Suppressor macrophage treated with lipopolysaccharide for 1 hour (primary cell): ENCODE results near the gene TCF20.

ENCODE experiments used
- DNase-seq, 3 donors: peaks; one replicate each; pipeline ENCODE4 v3.0.0-alpha.2; 2020 to 2022

TCF20 gene

DNA sequence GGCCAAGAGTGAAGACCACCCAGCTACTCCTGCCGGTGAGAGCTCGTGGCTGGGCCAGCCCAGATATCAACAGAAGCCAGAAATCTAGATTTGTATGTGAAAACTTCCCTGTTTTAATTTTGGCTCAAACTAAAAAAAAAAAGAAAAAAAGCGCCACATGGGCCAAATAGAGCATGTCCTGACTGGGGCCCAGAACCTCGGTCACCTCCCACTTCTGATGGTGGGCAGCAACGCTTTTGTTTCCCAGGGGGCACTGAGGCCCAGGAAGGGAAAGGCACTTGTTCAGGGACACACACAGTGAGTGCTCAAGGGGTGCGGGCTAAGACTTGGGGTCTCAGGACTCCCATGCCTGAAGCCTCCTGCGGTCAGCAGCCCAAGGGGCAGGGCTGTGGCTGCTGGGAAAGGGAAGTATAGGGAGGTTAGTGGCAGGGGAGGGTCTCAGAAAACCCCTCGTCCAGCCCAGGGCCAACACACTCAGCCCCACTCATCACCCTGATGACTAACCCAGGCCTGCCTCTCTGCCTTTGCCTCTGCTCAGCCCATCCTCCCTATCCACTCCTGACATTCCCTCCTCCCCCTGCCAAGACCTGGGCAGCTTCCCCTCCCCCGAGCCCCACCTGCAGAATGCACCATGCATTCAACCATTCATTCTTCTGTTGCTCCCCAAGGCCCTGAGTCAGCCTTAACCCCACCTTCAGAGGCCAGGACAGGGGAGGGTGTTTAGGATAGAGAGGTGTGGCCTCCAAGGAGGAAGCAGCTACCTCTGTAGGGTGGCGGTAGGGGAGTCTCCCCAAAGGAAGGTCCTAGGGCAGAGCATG is 30.0 kb upstream of the TCF20 start:
- DNase-seq: peak; percentile 70 to 78 (median 76)

GRCh38 chr22:42299586-42300258 is 29.3 kb upstream of the TCF20 start:
- peak in 2 of 3 donors; percentile 22 to 45 for DNase-seq

DNA sequence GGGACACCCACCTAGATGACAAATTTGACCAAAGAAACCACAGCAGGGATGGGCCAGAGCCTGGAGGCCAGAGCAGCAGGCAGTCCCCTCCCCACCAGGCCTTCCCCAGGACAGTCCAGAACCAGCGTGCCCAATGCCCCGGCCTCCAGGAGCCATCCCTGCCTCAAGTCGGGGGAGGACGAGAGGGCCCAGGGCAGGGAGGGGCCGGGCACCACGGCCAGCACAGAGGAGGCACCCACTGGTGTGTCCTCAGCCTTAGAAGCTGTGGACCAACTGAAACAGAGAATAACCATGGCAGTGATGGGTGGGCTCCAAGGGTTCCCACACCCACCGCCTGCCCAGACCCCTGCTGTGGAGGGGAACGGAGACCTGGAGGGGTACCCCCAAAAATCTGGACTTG is 28.3 kb upstream of the TCF20 start:
- peak in 1 of 3 donors; percentile 22 for DNase-seq

- no peak for DNase-seq
Measured at GRCh38 chr22:42297778-42298177, 27.3 kb upstream of the TCF20 start.

DNA sequence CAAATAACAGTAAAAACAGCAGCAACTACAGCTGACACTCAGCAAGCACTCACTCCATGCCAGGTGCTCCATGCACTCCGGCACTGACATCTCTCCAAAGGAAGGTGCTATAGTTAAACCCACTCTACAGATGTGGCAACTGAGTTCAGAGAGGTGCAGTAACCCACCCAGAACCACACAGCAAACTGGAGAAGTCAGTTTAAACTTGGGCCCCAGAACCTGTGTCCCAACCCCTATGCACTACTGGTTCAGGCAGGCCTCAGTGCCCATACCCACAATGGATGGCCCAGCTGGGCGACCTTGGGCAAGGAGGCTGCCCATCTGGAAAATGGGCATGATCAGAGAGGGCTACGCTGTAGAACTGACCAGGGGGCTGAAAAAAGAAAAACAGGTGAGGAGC is 26.4 kb upstream of the TCF20 start:
- no peak for DNase-seq

DNA sequence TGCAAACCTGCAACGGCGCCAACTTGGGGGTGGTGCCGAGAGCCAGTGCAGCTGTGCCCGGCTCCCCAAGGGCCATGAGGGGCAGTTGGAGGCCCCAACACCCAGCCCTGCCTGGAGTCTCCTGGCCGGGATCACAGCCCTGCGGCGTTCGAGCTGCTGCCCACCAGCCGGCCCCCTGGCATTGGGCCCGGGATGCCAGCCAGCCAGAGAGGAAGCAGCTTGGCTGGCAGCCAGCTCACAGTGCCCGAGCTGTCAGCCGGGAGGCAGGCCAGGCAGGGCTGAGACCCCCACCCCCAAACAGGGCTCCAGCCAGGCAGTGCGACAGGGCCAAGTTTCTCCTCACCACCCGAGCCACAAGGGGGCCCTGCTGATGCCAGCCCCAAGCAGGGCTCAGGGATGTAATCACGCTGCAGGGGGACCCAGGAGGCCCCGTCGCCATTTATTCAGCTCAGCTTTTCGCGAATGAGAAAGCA is 26.0 kb upstream of the TCF20 start:
- DNase-seq: peak in 1 of 3 donors; percentile 36

DNA sequence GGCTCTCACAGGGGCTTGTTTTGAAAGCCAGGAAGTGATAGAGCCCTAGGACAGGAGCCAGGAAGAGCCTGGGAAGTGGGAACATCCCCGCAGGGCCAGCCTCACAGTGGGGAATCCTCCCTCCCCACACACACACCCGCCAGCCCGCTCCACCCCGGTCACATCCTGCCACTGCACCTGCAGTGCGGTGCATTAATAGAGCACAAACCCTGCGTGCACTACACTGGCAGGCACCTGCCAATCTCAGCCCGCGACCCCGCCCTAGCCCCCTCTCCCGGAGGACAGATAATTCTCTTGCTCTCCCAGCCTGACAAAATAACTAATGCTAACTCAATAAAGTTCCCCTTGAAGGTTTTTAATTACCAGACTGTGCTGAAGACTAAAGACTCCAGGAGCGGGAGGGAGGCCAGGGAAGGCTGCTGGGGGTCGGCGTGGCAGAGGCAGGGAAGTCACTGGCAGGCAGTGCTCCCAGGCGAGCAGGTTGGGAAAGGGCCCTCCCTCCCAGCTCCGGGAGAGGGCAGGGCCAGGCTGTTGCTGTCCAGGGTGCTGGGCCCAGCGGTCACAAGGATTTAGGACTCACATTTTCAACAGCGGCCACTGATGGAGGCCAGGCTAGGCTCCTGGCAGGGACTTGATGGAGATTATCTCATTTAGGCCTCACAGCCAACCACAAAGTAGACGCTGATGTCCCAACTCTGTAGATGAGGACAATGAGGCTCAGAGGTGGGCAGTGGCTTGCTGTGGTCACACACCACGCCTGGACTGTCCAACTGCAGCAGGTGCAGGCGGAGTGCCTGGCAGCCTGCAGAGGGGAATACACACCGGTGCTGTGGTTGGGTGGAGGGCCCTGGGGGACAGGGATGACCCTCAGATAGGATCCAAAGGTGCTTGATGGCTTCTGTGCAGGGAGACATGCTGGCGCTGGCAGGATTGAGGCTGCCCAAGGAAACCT is 23.9 kb upstream of the TCF20 start:
- peak; percentile 32 to 76 (median 58) for DNase-seq

GRCh38 chr22:42292732-42293520 is 22.5 kb upstream of the TCF20 start:
- DNase-seq: no peak

GRCh38 chr22:42291287-42291686 is 20.8 kb upstream of the TCF20 start:
- no peak for DNase-seq

- no peak for DNase-seq
Measured at GRCh38 chr22:42289671-42290541, 19.5 kb upstream of the TCF20 start.

- DNase-seq: no peak
Measured at GRCh38 chr22:42288791-42289190, 18.3 kb upstream of the TCF20 start.

- no peak for DNase-seq
Measured at GRCh38 chr22:42287174-42287890, 16.9 kb upstream of the TCF20 start.

DNA sequence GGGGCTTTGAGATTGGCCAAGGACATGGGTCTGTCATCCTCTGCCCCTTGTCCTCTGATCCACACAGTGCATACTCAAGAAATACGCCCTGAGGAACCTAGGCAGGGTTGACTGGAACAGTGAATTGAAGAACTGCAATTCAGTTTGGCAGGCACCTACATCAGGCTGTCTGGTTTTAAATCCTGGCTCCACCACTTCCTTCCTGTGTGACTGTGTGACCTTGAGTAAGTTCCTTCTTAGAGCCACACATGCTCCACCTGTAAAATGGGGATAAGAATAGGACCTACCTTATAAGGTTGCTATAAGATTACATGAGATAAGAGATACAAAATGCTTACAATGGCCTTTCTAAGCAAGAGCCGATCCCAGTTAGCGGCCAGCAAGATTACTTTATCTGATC is 15.8 kb upstream of the TCF20 start:
- DNase-seq: no peak

DNA sequence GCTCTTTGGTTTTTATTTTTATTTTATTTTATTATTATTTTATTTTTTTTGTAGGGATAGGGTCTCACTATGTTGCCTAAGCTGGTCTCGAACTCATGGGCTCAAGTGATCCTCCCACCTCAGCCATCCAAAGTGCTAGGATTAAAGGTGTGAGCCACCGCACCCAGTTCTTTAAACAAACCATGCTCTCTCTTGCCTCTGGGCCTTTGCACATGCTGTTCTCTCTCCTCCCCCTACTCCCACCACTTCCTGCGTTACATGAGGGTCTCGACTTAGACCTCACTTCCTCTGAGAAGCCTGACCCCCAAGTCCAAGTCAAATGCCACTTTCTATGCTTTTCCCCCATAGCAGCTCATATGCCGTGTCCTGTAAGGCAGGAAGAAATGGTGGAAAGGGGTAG is 15.2 kb upstream of the TCF20 start:
- no peak for DNase-seq

DNA sequence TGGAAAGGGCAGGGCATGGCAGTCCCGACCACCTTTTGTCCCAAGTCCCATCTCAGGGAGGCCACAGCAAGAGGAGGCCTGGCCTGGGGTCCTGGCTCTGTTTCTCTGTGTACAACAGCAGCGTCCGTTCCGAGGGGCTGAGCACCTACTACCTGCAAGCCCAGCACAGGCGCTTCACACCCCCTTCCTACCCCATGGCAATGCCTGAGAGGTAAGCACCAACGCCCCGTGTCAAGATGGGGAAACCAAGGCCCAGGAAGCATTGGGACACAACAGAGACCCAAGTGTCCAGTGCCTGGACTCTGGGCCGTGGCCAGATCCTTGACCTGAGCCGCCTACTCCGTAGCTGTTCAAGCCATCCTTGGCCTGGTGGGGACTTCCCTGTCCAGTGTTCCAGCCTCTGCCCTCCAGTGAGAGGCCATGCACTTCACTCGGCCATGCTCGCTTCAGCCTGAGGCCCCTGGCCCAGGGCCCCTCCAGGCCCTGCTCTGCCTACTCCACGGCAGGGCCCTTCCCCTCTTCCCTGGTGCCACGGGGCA is 14.3 kb upstream of the TCF20 start:
- DNase-seq: no peak

DNA sequence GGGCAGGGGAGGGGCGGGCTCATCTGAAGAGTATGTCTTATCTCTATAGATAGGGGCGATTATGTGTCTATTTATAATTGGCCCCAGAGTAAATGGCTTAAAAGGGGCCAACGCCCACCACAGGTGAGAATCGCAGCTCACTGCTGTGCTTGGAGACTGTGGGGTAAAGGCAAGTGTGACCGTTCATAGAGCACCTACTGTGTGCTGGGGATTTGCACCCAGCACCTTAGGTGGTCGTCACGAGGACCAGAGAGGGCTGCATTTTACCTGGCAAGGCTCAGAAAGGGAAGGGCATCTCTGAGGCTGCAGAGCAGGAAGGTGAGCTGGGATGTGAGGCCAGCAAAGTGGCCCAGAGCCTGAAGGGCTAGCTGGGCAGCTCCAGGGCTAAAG is 13.7 kb upstream of the TCF20 start:
- DNase-seq: no peak

DNA sequence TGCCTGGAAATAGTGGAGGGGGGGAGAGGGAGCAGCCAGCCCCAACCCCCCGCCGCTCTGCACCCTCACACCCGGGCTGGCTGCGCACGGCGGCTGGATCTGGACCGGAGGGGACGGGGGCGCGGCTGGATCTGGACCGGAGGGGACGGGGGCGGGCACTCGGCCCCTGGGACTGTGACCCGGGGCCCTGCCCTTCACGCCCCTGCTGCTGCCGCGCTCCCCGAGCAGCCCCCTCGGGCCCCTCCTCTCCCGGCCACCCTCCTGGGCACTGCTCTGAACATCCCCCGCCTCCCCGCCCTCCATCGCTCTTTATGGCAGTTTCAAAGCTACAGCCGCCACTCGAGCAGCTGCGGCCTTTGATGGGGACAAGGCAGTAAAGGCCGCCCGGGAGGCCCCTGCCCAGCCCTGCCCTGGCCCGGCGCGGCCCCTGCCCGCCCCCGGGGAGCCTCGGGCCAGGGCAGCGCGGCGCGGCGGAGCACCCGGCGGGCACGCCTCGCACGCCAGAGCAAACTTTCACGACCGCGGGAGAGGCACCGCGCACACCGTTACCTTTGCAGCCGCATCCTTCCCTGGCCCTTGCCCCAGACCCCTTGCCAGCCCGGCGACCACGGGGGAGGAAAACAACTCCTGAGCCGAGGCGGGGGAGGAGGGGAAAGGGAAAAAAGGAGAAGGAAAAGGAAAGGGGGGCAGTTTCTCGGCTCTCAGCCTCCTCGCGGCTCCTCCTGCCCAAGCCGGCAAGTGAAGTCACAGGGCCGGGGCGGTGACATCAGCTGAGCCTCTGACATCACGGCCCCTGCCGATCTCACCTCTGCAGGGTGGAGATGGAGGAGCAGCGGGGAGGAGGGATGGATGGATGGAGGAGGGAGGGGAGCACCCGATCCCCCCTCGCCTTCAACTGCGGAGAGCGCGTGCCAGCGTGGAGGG is 13.1 kb upstream of the TCF20 start:
- DNase-seq: peak; percentile 47 to 70 (median 62)

DNA sequence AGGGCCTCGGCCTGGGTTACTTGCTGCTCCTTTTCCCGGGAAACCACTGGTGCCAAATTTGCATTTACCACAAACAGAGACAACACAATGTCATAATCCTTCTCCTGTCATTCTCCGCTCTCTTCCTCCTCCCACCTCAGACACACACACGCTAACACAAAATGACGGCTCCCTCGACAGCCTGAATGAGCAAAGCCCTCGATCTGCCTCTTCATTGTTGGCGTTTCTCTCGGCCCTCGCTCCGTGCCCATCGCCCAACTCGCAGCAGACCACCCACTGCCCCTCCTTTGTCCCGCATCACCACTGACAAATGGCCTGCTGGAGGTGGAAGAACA is 12.5 kb upstream of the TCF20 start:
- peak; percentile 45 to 58 (median 55) for DNase-seq

- no peak for DNase-seq
Measured at GRCh38 chr22:42282252-42282942, 11.9 kb upstream of the TCF20 start.
